GM21737 (cell line): ENCODE results near the gene HOXA7.

Experiments
- ATAC-seq: cut with Tn5 transposase; IDR thresholded peaks from one replicate; pipeline ENCODE4 v1.9.1; 2021; ENCODE audit warnings: mild to moderate bottlenecking, moderate library complexity; ENCODE audit not compliant: unreplicated experiment

HOXA7 gene

GRCh38 chr7:27172315-27172774, 15.9 kb upstream of the HOXA7 start:
- no peak for ATAC-seq

GRCh38 chr7:27171637-27172314, 15.3 kb upstream of the HOXA7 start:
- no peak for ATAC-seq

GRCh38 chr7:27171325-27171636, 14.8 kb upstream of the HOXA7 start:
- ATAC-seq = no peak

GRCh38 chr7:27170426-27171324, 14.2 kb upstream of the HOXA7 start:
- ATAC-seq = no peak

GRCh38 chr7:27169658-27170425, 13.4 kb upstream of the HOXA7 start:
- ATAC-seq = no peak

GRCh38 chr7:27168265-27168947, 11.9 kb upstream of the HOXA7 start:
- ATAC-seq = no peak

- ATAC-seq = no peak
Measured at GRCh38 chr7:27167916-27168264, 11.4 kb upstream of the HOXA7 start.

GRCh38 chr7:27166531-27167505, 10.3 kb upstream of the HOXA7 start:
- ATAC-seq = no peak

GRCh38 chr7:27165996-27166530, 9.6 kb upstream of the HOXA7 start:
- ATAC-seq = no peak

- ATAC-seq = no peak
Measured at GRCh38 chr7:27165089-27165995, 8.9 kb upstream of the HOXA7 start, which contains the start of gene HOXA9. Gene HOXA9, minus strand, starts transcription at chr7:27165537. Its CDS starts 80 bp downstream, at chr7:27165457.

GRCh38 chr7:27164367-27165088, 8.1 kb upstream of the HOXA7 start:
- ATAC-seq = no peak

- no peak for ATAC-seq
Measured at GRCh38 chr7:27164045-27164366, 7.5 kb upstream of the HOXA7 start.

GRCh38 chr7:27163288-27164044, 7.0 kb upstream of the HOXA7 start:
- no peak for ATAC-seq

- ATAC-seq = no peak
Measured at GRCh38 chr7:27162561-27163287, 6.2 kb upstream of the HOXA7 start.

- no peak for ATAC-seq
Measured at GRCh38 chr7:27161721-27162560, 5.5 kb upstream of the HOXA7 start.
